ENCODE measurements around the gene C20orf202.

DNA sequence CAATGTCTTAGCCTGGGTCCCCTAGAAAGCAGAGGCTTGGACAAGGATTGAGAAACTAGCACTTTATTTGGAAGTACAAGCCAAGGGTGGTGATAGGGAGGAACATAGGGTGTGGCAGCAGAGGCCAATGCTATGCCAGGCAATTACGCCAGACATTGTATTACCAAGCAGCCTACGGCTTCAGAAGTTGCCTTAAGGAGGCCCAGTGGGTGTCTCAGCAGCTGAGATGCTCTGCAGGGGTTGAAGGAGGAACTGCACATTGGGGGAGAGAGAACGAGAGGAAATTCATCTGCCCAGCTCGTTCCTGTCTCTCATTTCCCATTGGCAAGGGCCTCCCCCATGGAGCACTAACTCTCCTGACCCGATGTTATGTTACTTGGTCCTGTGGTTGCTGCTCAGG is 859 bp downstream of the C20orf202 start:
- TF ChIP-seq, protein P1, sequence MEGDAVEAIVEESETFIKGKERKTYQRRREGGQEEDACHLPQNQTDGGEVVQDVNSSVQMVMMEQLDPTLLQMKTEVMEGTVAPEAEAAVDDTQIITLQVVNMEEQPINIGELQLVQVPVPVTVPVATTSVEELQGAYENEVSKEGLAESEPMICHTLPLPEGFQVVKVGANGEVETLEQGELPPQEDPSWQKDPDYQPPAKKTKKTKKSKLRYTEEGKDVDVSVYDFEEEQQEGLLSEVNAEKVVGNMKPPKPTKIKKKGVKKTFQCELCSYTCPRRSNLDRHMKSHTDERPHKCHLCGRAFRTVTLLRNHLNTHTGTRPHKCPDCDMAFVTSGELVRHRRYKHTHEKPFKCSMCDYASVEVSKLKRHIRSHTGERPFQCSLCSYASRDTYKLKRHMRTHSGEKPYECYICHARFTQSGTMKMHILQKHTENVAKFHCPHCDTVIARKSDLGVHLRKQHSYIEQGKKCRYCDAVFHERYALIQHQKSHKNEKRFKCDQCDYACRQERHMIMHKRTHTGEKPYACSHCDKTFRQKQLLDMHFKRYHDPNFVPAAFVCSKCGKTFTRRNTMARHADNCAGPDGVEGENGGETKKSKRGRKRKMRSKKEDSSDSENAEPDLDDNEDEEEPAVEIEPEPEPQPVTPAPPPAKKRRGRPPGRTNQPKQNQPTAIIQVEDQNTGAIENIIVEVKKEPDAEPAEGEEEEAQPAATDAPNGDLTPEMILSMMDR (IDR thresholded peaks at IDR 0.05; ENCODE audit: borderline replicate concordance, extremely low read depth, low read length, poor library complexity, severe bottlenecking): no peak
- no peak for TF ChIP-seq EZH2 (IDR thresholded peaks at IDR 0.05; ENCODE audit: borderline replicate concordance, low read depth, low read length, severe bottlenecking)

Measured in DND-41 (cell line).